Adrenal gland (tissue), 5 donors: ENCODE results near the gene CUL9.

Experiments
- POLR2A ChIP-seq, 2 donors: fragments of 450-650 bp; IDR thresholded peaks; one replicate each; pipeline ENCODE4 v1.6.1; 2017; ENCODE audit warnings: antibody characterized with exemption in 2 of 2, mild to moderate bottlenecking in 2 of 2, moderate library complexity in 1 of 2
- TF ChIP-seq, protein P1 (sequence below), 6 experiments: fragments of 450-650 bp in 4 of 6; fragments of 200-600 bp in 2 of 6; sonication (generic) in 1 of 6; IDR thresholded peaks; 1 replicate in 5 of 6; 2 replicates in 1 of 6; pipeline versions ENCODE4 v1.5.1 to v1.8.0; 2016 to 2021; ENCODE audit warnings: antibody characterized with exemption in 6 of 6, mild to moderate bottlenecking in 2 of 6, moderate library complexity in 1 of 6
- donor health status: DM: no; HTN: no; CAD: no.

DNA sequence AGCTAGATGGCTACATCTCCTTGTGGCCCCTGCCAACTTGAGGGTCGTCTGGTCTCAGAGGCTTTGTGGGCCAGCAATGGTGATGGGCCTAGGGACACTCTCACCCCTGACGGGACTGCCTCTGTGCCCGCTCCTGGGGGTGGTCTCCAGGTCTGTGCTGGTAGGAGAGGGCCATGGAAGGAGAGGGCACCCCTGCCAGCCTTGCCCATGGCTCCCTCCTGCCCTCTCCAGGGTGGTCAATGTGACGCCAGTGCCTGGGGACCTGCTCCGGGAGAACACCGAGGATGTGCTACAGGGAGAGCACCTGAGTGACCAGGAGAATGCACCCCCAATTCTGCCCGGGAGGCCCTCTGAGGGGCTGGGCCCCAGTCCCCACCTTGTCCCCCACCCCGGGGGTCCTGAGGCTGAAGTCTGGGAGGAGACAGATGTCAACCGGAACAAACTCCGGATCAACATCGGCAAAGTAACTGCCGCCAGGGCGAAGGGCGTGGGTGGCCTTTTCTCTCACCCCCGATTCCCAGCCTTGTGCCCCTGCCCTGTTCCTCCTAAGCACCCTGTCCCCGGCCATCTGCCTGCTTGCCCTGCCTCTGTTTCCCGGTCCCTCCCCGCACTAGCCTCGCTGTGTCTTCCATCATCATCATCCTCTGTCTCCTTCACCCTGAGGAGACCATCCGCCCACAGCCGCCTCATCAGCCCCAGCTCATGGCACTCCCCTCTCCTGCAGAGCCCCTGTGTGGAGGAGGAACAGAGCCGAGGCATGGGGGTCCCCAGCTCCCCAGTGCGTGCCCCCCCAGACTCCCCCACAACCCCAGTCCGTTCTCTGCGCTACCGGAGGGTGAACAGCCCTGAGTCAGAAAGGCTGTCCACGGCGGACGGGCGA lies 77.1 kb downstream of the CUL9 start:
- TF ChIP-seq, protein P1, sequence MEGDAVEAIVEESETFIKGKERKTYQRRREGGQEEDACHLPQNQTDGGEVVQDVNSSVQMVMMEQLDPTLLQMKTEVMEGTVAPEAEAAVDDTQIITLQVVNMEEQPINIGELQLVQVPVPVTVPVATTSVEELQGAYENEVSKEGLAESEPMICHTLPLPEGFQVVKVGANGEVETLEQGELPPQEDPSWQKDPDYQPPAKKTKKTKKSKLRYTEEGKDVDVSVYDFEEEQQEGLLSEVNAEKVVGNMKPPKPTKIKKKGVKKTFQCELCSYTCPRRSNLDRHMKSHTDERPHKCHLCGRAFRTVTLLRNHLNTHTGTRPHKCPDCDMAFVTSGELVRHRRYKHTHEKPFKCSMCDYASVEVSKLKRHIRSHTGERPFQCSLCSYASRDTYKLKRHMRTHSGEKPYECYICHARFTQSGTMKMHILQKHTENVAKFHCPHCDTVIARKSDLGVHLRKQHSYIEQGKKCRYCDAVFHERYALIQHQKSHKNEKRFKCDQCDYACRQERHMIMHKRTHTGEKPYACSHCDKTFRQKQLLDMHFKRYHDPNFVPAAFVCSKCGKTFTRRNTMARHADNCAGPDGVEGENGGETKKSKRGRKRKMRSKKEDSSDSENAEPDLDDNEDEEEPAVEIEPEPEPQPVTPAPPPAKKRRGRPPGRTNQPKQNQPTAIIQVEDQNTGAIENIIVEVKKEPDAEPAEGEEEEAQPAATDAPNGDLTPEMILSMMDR (IDR thresholded peaks at IDR 0.05), result no peak
- TF ChIP-seq POLR2A (IDR thresholded peaks at IDR 0.05), result no peak
